NCI-H187 (cell line): Measurements from ENCODE around the gene ICAM5.
"Not testable (repeated sequence)": the region's sequence is repeated elsewhere in the genome, so short reads cannot be mapped to it uniquely, and the experiment has no call there.

ENCODE experiments used
- DNase-seq, 2 experiments: peaks; one replicate each; lab custom pipeline; 2025; lab: John Stamatoyannopoulos, UW

ICAM5 gene, protein sequence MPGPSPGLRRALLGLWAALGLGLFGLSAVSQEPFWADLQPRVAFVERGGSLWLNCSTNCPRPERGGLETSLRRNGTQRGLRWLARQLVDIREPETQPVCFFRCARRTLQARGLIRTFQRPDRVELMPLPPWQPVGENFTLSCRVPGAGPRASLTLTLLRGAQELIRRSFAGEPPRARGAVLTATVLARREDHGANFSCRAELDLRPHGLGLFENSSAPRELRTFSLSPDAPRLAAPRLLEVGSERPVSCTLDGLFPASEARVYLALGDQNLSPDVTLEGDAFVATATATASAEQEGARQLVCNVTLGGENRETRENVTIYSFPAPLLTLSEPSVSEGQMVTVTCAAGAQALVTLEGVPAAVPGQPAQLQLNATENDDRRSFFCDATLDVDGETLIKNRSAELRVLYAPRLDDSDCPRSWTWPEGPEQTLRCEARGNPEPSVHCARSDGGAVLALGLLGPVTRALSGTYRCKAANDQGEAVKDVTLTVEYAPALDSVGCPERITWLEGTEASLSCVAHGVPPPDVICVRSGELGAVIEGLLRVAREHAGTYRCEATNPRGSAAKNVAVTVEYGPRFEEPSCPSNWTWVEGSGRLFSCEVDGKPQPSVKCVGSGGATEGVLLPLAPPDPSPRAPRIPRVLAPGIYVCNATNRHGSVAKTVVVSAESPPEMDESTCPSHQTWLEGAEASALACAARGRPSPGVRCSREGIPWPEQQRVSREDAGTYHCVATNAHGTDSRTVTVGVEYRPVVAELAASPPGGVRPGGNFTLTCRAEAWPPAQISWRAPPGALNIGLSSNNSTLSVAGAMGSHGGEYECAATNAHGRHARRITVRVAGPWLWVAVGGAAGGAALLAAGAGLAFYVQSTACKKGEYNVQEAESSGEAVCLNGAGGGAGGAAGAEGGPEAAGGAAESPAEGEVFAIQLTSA

DNA sequence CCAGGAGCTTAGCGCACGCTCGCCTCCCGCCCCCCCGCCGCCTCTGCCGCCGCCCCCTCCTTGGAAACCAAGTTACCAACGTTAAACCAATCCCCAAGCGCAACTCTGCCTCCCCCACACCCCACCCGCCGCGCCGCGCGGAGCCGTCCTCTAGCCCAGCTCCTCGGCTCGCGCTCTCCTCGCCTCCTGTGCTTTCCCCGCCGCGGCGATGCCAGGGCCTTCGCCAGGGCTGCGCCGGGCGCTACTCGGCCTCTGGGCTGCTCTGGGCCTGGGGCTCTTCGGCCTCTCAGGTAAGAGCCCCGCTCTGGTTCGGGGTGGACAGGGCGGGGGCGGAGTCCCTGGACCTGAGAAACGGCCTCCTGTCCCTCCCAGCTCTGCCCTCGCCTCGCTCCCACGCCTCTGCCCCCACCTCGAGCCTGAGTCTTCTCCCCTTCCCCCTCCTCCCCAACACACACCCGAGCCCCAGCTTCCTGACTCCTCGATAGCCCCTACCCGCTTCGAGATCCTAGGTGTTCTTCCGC lies at the start of gene ICAM5:
Gene ICAM5 (plus strand): TSS at position 117 of the 521 bp plus-strand sequence. CDS start 92 bp downstream, at position 209.
- no peak for DNase-seq

DNA sequence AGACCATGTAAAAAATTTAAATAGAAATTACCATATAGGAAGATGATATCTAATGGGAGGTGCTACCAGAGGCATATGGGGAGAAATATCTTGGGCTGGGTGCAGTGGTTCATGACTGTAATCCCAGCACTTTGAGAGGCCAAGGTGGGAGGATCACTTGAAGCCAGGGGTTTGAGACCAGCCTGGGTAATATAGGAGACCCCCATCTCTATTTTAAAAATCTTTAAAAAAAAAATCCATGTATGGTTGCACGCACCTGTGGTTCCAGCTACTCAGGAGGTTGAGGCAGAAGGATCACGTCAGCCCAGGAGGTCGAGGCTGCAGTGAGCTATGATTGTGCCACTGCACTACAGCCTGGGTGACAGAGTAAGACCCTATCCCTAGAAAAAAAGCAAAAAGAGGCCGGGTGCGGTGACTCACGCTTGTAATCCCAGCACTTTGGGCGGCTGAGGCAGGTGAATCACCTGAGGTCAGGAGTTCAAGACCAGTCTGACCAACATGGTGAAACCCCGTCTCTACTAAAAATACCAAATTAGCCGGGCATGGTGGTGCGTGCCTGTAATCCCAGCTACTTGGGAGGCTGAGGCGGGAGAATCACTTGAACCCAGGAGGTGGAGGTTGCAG lies 47.8 kb upstream of the ICAM5 start:
- DNase-seq: not testable (repeated sequence)

DNA sequence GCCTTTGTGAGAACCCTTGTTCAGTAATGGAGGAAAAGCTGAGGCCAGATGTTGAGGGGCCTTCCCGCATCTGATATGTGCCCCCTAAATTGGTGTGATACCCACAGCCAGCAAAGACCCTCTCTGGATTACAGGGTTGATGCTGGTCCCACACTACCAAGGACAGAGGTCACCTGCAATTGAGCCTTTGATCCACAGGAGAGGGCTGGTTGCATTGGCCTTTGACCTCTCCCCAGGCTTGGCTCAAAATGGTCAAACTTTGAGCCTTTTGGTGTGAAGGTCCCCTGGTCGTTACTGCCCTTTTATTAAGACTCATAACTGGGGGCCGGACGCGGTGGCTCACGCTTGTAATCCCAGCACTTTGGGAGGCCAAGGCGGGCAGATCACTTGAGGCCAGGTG lies 46.1 kb upstream of the ICAM5 start:
- DNase-seq: no peak

DNA sequence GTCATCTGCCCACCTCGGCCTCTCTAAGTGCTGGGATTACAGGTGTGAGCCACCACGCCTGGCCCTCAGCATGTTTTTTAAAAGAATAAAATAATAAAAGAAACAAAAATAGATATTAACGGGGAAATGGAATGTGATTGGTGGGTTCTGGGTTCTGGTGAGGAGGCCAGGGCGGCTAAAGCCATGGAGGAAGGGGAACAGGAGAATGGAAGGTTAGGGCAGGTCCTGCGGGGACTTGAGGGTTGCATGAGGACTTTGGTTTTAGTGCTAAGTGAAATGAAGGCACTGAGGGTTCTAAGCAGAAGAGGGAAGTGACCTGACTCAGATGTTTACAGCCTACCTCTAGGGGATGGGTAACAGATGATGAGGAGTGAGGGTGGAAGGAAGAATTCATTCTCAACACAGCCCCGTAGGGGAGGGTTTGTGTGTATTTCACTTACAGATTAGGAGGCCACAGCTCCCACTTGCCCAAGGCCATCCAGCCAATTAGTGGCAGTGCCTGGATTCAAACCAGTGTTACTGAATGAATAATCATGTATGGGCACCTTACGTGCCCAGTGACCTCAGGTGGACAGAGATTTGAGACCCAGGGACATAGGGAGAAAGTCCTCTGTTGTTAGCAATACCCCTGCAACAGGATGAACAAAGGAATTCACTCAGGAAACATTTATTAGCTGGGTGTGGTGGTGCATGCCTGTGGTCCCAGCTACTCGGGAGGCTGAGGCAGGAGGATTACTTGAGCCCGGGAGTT lies 44.4 kb upstream of the ICAM5 start:
- DNase-seq: no peak

DNA sequence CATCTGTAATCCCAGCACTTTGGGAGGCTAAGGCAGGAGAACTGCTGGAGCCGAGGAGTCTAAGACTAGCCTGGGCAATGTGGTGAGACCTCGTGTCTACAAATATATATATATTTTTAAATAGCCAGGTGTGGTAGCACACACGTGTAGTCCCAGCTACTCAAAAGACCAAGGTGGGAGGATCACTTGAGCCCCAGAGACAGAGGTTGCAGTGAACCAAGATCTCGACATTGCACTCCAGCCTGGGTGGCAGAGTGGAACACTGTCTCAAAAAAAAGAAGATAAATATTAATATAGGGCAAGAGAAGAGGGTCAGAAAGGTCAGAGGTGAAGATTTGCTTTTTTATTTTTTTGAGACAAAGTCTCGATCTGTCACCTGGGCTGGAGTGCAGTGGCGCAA lies 43.2 kb upstream of the ICAM5 start:
- no peak for DNase-seq

DNA sequence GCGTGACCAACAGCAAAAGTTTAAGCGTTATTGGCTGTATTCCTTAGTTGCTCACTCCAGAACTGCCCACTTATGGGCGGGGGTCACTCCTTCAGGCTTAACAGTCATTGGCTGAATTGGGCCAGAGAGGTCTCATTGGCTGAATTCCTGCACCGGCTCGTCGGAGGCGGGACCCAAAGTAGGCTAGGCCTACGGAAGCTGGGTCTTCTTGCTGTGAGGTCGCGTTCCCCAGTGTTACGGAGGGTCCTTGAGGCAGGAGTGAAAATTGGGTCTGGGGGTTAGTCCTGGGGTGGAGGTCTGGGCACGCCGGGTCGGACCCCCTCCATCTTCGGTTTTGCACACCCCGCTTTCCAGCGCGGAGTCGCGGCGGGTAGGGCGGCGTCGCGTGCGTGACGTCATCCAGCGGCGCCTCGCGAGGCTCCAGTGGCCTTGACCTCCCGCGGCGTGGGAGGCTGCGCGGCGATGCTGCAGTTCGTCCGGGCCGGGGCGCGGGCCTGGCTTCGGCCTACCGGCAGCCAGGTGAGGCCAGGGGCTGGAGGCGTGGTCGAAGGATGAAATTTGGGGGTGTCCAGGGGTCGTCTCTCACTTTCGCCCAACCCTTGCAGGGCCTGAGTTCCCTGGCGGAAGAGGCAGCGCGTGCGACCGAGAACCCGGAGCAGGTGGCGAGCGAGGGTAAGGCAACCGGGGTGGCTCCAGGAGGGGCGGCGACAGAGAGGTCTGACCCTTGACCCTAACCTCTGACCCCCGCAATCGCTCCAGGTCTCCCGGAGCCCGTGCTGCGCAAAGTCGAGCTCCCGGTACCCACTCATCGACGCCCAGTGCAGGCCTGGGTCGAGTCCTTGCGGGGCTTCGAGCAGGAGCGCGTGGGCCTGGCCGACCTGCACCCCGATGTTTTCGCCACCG lies 37.7 kb upstream of the ICAM5 start, which contains the start of gene MRPL4:
Gene MRPL4 (plus strand): TSS at position 423 of the 903 bp plus-strand sequence. CDS start 40 bp downstream, at position 463.
- DNase-seq: peak; percentile 82 to 89

DNA sequence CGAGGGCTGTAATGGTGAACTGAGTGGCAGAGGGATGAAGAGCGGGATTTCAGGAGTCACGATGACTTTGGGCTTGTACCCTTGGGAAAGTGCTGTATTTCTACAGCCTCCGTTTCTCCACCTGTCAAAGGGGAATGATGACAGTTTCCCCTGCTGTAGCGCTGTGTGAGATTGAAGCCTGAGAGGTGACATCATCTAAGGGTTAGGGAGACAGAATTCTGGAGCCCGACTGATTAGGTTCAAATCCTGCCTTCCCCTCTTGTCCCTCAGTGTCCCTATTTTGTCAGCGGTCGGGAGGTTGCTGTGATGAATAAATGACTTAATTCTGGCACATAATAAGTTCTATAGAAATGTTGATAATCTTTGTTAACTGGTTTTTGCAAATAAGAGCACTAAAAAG lies 37.0 kb upstream of the ICAM5 start:
- no peak for DNase-seq

DNA sequence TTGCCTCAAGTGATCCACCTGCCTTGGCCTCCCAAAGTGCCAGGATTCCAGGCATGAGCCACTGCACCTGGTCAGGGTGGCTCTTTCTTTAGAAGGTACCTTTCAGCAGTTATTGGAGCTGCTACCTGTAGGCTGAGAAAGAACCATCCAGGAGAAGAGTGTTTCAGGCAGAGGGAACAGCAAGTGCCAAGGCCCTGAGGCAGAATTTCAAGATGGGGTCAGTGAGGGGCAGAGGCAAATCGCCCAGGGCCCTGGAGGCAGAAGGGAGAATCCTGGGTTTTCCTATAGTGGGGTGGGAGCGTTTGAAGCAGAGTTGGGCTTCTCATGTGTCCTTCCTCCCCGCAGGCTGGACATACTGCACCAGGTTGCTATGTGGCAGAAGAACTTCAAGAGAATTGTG lies 35.5 kb upstream of the ICAM5 start:
- DNase-seq: no peak

DNA sequence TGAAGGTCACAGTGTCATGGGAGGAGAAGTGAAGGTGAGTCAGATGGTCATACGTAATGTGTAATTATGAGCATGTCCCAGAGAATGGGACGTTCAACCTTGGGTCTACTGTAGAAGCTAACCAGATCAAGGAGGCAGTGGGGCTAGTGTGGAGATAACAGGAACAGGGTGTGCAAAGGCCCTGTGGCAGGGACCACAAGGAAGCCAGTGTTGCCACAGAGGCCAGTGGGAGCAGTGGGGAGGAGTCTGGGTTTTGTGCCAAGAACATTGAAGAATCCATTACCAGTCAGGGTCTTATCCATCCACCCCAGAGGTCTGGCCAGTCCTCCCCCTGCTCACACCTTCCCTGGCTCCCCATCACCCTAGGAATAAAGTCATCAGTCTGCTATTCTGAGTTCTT lies 34.4 kb upstream of the ICAM5 start:
- no peak for DNase-seq

DNA sequence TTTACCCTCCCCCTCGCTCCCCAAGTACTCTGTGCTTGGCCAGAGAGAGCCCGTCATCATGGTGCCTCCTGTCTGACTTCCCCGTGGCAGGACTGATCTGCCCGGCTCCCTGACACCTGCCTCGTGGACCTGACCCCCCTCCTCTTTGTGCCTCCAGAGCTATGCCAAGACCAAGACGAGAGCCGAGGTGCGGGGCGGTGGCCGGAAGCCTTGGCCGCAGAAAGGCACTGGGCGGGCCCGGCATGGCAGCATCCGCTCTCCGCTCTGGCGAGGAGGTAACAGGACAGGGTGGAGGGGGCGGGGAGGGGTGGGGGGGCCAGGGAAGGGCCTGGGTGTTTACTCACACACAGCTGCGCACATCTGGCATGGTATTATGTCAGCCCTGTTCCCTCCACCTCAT lies 33.2 kb upstream of the ICAM5 start:
- DNase-seq: no peak

DNA sequence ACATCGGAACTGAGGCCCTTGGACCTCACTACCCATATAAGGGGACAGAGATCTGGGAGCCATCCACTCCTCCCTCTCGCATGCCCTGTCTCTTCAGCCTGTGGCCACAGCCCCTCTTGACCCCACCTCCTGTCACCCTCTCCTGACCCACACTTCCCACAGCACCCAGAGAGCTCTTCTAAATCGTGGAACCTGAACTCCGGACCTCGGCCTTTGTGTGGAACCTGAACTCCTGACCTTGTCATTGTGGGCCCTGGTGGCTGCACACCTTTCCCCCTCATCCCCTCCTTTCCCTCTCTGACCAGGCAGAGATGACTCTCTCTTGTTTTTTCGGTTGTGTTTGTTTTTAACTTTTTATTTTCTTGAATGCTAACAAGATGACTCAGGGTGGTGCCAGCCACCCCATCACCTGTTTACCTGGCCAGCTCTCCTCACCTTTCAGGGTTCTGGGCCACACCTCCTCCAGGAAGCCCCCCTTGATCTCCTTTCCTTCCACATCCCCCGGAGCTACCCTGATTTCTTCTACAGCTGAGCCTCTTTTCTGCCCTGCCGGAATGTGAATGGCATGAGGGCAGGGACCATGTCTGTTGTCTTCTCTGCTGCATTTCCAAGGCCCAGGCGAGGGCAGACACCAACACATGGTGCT lies 32.7 kb upstream of the ICAM5 start:
- DNase-seq: no peak

DNA sequence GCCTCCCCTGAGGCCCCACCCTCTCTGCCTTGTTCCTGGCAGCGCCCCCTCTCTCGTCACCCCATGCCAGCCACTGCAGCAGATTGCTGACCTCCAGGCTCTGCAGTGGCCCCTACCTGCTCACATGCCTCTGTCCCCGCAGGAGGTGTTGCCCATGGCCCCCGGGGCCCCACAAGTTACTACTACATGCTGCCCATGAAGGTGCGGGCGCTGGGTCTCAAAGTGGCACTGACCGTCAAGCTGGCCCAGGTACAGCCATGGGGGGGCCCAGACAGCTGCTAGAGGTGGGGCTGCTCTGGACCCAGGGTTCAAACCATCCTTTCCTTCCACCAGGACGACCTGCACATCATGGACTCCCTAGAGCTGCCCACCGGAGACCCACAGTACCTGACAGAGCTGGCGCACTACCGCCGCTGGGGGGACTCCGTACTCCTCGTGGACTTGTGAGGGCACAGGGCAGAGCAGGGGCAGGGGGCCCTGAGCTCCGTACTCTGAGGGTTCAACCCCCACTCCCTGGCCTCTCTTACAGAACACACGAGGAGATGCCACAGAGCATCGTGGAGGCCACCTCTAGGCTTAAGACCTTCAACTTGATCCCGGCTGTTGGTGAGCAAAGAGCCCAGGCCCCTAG lies 31.6 kb upstream of the ICAM5 start:
- DNase-seq: no peak

DNA sequence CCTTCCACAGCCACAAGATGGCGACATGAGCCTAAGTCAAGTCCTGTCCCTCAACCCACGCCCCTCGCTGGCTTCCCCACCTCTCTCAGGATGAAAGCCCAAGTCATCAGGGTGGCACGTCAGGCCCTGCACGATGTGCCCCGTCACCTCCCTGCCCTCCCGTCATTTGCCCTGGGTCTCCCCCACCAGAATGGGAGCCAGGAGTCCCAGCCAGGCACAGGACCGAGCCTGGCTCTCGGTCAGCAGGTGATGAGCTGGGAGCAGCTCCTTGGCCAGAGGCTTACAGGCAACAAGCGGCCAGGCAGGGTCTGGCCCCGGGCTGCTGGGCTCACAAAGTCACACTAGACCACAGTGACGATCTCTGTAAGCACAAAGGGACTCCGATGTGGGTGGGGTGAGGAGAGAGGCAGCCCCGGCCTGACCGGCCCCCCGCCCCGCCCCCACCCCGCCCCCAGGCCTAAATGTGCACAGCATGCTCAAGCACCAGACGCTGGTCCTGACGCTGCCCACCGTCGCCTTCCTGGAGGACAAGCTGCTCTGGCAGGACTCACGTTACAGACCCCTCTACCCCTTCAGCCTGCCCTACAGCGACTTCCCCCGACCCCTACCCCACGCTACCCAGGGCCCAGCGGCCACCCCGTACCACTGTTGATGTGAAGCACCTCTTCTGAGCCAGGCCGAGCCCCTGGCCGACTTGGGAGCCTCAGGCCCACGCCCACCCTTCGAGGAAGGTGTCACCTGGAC lies 30.4 kb upstream of the ICAM5 start:
- DNase-seq: peak in 1 of 2 experiments; percentile 10

DNA sequence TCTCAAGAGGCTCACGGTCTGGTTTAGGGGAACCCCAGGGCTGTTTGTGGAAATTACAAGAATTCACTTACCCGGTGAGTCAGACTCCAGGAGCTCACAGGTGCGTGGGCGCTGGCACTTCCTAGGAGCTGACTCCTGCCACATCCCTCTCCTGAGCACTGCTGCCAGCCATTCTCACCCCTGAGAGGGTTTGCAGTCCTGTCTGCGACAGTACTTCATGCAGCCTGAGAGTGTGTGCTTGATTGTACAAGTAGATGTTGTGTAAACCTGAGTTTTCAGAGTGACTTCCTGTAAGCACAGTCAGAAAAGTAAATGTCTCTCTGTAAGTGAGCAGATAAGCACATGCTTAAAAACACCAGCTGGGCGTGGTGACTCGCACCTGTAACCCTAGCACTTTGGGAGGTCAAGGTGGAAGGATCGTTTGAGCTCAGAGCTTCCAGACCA lies 29.6 kb upstream of the ICAM5 start:
- DNase-seq: no peak

DNA sequence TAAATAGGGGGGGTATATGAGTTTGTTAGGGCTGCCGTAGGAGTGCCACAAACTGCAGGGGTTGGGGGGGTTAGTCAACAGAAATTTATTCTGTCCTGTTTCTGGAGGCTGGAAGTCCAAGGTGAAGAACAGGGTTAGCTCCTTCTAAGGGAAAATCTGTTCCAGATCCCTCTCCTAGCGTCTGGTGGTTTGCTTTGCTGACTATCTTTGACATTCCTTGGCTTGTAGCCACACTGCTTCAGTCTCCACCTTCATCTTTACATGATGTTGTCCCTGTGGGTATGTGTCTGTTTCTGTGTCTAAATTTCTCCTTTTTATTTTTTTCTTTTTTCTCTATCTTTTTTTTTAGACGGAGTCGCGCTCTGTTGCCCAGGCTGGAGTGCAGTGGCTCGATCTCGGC lies 27.0 kb upstream of the ICAM5 start:
- no peak for DNase-seq

DNA sequence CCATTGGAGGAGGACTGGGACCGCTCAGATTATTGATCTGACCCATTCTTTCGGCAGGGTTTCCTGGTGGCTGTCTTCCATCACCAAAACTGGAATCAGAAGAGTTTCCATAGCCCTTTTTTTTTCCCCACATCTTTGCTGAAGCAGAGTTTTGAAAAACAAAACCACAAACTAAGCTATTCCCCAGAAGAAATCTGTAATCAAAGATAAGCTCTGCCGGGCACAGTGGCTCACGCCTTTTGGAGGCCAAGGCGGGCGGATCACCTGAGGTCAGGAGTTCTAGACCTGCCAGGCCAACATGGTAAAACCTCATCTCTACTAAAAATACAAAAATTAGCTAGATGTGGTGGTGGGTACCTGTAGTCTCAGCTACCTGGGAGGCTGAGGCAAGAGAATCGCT lies 23.0 kb upstream of the ICAM5 start:
- no peak for DNase-seq

DNA sequence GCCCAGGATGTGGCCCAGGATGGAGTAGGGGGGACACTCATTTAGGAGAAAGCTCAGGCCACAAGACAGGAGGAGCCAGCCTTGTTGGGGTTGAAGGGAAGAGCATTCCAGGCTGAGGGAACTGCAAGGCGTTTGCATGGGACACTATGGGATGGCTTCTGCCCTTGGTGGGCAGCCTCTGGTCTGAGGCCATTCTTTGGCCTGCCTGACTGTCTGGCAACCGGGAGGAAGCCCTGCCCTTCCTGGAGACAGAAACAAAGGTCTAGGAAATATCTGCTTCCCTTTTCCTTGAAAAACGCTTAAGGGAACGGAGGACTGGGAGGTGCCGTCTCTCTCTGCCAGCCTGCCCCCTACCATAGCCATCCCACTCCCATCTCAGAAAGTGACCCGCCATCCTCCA lies 21.7 kb upstream of the ICAM5 start:
- no peak for DNase-seq

DNA sequence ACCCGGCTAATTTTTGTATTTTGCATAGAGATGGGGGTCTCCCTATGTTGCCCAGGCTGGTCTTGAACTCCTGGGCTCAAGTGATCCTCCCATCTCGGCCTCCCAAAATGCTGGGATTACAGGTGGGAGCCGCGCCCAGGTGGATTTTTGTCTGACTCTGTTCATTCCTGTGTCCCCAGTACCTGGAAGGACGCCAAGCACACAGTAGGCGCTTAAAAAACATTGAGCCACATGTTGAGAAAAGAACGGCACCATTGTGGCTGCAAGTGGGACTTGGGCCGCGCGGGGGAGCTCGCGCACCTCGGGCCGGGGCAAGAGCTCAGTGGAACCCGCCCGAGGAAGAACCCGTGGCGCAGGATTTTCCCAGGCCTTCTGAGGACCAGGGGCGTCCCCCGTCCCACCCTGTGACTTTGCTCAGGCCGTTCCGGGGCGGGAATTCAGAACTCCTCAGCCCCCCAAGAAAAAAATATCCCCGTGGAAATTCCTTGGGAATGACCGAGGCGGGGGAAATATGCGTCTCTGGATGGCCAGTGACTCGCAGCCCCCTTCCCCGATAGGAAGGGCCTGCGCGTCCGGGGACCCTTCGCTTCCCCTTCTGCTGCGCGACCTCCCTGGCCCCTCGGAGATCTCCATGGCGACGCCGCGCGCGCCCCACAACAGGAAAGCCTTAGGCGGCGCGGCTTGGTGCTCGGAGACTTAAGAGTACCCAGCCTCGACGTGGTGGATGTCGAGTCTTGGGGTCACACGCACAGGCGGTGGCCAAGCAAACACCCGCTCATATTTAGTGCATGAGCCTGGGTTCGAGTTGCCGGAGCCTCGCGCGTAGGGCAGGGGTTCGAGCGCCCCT lies 20.2 kb upstream of the ICAM5 start:
- no peak for DNase-seq
